Ovary (tissue), 9 donors: ENCODE results near the gene RAET1G. TPM values are rescaled to one million over a fixed set of nuclear protein-coding genes. Genes with fewer than 3 reads are reported as not detected.
A peak's percentile ranks its signal among the peaks of the same experiment; 100 is the strongest.

Experiments used
- DNase-seq, 5 donors: peaks; one replicate each; pipeline ENCODE4 v3.0.0-alpha.2; 2019 to 2020
- H3K27ac ChIP-seq, 2 donors: fragments of 200-600 bp; one replicate each; pipeline versions ENCODE4 v1.5.1 to v1.8.0; 2019 to 2022
- H3K27me3 ChIP-seq: fragments of 200-600 bp; one replicate; pipeline ENCODE4 v1.8.0; 2022
- H3K36me3 ChIP-seq: fragments of 200-600 bp; sonication (generic); one replicate; pipeline ENCODE4 v1.5.1; 2019
- H3K4me1 ChIP-seq: one replicate; pipeline ENCODE4 v1.8.1; 2013; ENCODE audit warnings: mild to moderate bottlenecking, moderate library complexity; ENCODE audit not compliant: insufficient read depth
- H3K4me3 ChIP-seq: fragments of 200-600 bp; sonication (generic); one replicate; pipeline ENCODE4 v1.5.1; 2017
- H3K9me3 ChIP-seq, 2 donors: fragments of 200-600 bp in 1 of 2; sonication (generic) in 1 of 2; one replicate each; pipeline versions ENCODE4 v1.5.1 to v1.8.1; 2013 to 2019; ENCODE audit warnings: mild to moderate bottlenecking in 1 of 2, moderate library complexity in 1 of 2
- CTCF ChIP-seq, 3 donors: fragments of 450-650 bp in 2 of 3; fragments of 200-600 bp in 1 of 3; IDR thresholded peaks; one replicate each; pipeline versions ENCODE4 v1.5.1 to v1.8.0; 2016 to 2022; ENCODE audit warnings: antibody characterized with exemption in 3 of 3, mild to moderate bottlenecking in 1 of 3
- EP300 ChIP-seq: sonication (generic); formaldehyde crosslinking; IDR thresholded peaks from one replicate; pipeline ENCODE4 v1.6.1; 2017; ENCODE audit warnings: antibody characterized with exemption
- POLR2A ChIP-seq: fragments of 450-650 bp; IDR thresholded peaks from one replicate; pipeline ENCODE4 v1.6.1; 2017; ENCODE audit warnings: antibody characterized with exemption, mild to moderate bottlenecking, moderate library complexity
- WGBS, 3 donors: extraction: QIAGEN DNeasy Blood & Tissue Kit in 1 of 3; methylation state at CpG; one replicate each; pipeline versions ENCODE4 v1.1.5 to v1.1.7; 2013 to 2017; 5-methylcytosine and 5-hydroxymethylcytosine counted together
- intact Hi-C, 4 donors: fragments of 100-400 bp; cut with DNase I; formaldehyde crosslinking; loops; one replicate each; pipeline versions ENCODE4 v1.11.0 to v1.15.1; 2022 to 2023
- polyA plus RNA-seq, 2 donors: library from polyadenylated mRNA; stranded (reverse); fragments of 200-250 nt in 1 of 2; fragments of 350-450 nt in 1 of 2; fragmentation: Illumina TruSeq in 1 of 2; extraction: RNeasy Lipid Tissue Mini Kit (QIAGEN cat#74804) in 1 of 2; gene quantifications; one replicate each; pipeline ENCODE4 v1.2.3, GENCODE V29; 2013 to 2014
- total RNA-seq, 7 donors: library from RNA; depleted of rRNA in 2 of 7; stranded (reverse); fragments of >200 nt in 2 of 7; fragmentation: NEBNext Ultra II Directional in 3 of 7; extraction: Animal tissue kit (Norgen Biotek cat#: 25700) in 3 of 7; gene quantifications; one replicate each; pipeline versions ENCODE4 v1.1.0 to v1.2.4, GENCODE V29; 2016 to 2023
- donor health status: DM: no; HTN: no; CAD: no; lungs with moderate emphysema.
- donor health status: DM: no; HTN: no; CAD: no.
- donor health status: Bipolar disorder and iron deficiency.
- donor health status: DM: yes; HTN: yes; CAD: no.
- donor health status: DM: no; HTN: no; CAD: no.
- donor health status: DM: yes; HTN: yes; CAD: no.

RAET1G gene
- total and polyA plus RNA-seq, 9 donors, result 0.42 to 1.5 (median 0.77) TPM; not detected in 1

- Histone ChIP-seq H3K36me3 (no peaks in the 10 kb centered on the region), H3K4me3 (no peak overlapping the region), H3K9me3 (no peaks in the 10 kb centered on the region), H3K27me3 (no peaks in the 10 kb centered on the region), H3K27ac (no peak overlapping the region), H3K4me1 (peaks cover under 1% of the 10 kb centered on the region)
- no peak for TF ChIP-seq CTCF (IDR thresholded peaks at IDR 0.05)
- DNase-seq, result no peak
- 68 to 70% (median 68%) methylated on average over 7 of the region's 7 CpGs for WGBS, 3 donors
- intact Hi-C loops, result no loop called here
These were observed 33.6 kb downstream of the RAET1G start for GRCh38 chr6:149889326-149889725.

- WGBS, 3 donors, result 64 to 75% (median 69%) methylated on average over 1 of the region's 1 CpG
- DNase-seq, result no peak
- H3K36me3 ChIP-seq, result no peaks in the 10 kb centered on the region
- TF ChIP-seq POLR2A, result no peak
- no peak for TF ChIP-seq EP300
- TF ChIP-seq CTCF (IDR thresholded peaks at IDR 0.05), result no peak
- H3K27ac ChIP-seq, result no peak overlapping the region
- peaks cover 2% of the 10 kb centered on the region for H3K4me1 ChIP-seq
- no peak overlapping the region for H3K4me3 ChIP-seq
- no peaks in the 10 kb centered on the region for H3K27me3 ChIP-seq
- intact Hi-C loops, result no loop called here
- H3K9me3 ChIP-seq, result no peaks in the 10 kb centered on the region
These were observed 34.3 kb downstream of the RAET1G start for GRCh38 chr6:149888659-149889058.

- 65 to 80% (median 69%) methylated on average over 9 of the region's 9 CpGs for WGBS, 3 donors
- Histone ChIP-seq H3K27ac (no peak overlapping the region), H3K36me3 (no peaks in the 10 kb centered on the region), H3K27me3 (no peaks in the 10 kb centered on the region), H3K9me3 (no peaks in the 10 kb centered on the region), H3K4me1 (peaks cover 2% of the 10 kb centered on the region), H3K4me3 (no peak overlapping the region)
- no peak for TF ChIP-seq CTCF (IDR thresholded peaks at IDR 0.05)
- TF ChIP-seq EP300, result no peak
- TF ChIP-seq POLR2A, result no peak
- DNase-seq, result peak in 1 of 5 donors; percentile 7
- intact Hi-C loops, result no loop called here
These were observed 34.8 kb downstream of the RAET1G start for GRCh38 chr6:149888093-149888492.

- Histone ChIP-seq H3K4me1 (peaks cover 2% of the 10 kb centered on the region), H3K36me3 (no peaks in the 10 kb centered on the region), H3K27ac (no peak overlapping the region), H3K9me3 (no peaks in the 10 kb centered on the region), H3K4me3 (no peak overlapping the region), H3K27me3 (no peaks in the 10 kb centered on the region)
- no peak for DNase-seq
- WGBS, 3 donors, result 76 to 87% (median 82%) methylated on average over 3 of the region's 3 CpGs
- TF ChIP-seq CTCF (IDR thresholded peaks at IDR 0.05), result no peak
- no peak for TF ChIP-seq EP300
- TF ChIP-seq POLR2A, result no peak
- intact Hi-C loops, result no loop called here
These were observed 35.6 kb downstream of the RAET1G start for GRCh38 chr6:149887343-149887742.

GRCh38 chr6:149885888-149886287 is 37.0 kb downstream of the RAET1G start:
- Histone ChIP-seq H3K4me3 (no peak overlapping the region), H3K9me3 (no peaks in the 10 kb centered on the region), H3K36me3 (no peaks in the 10 kb centered on the region), H3K27ac (no peak overlapping the region), H3K4me1 (peaks cover 2% of the 10 kb centered on the region), H3K27me3 (no peaks in the 10 kb centered on the region)
- 87 to 89% (median 88%) methylated on average over 3 of the region's 3 CpGs for WGBS, 3 donors
- no peak for DNase-seq
- intact Hi-C loops, result no loop called here
- TF ChIP-seq POLR2A (no peak), EP300 (no peak), CTCF (IDR thresholded peaks at IDR 0.05) (no peak)
